DMS53 (cell line): ENCODE data around the gene ZG16.
"Not testable (repeated sequence)": the region's sequence is repeated elsewhere in the genome, so short reads cannot be mapped to it uniquely, and the experiment has no call there.

Experiments used
- DNase-seq: peaks from one replicate; lab custom pipeline; 2025; lab: John Stamatoyannopoulos, UW

Gene ZG16

GRCh38 chr16:29777576-29778350, at the start of gene ZG16:
Gene ZG16 (plus strand): TSS chr16:29778256. CDS start chr16:29779267, 1,011 bp downstream.
- DNase-seq, result peak; percentile 37

DNA sequence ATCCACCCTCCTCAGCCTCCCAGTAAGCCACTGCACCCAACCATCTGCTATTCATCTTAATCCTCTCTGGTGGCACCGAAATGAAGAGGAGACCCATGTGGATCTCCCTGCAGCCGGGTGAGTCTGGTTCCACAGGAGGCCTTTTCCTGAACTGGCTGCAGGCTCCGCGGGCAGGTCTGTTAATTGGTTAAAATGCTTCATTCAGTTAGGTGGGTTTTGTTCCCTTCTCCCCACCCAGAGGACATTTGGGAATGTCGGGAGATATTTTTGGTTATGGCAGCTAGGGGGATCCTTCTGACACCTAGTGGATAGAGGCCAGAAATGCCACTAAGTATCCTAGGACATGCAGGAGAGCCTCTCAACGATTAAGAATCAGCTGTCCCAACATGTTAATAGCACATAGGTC, 48.9 kb upstream of the ZG16 start:
- DNase-seq, result peak; percentile 65

DNA sequence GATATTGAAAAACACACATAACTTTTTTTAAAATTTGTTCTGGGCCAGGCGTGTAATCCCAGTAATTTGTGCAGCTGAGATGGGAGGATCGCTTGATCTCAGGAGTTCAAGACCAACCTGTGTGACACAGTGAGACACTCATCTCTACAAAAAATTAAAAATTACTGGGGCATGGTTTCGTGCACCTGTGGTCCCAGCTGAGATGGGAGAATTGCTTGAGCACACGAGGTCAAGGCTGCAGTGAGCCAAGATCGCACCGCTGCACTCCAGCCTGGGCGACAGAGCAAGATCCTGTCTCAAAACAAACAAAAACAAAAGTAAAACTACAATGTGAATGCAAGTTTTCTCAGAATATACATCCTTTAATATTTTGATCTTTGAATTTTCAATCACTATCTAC, 47.4 kb upstream of the ZG16 start:
- DNase-seq, result no peak

- not testable (repeated sequence) for DNase-seq
Measured at GRCh38 chr16:29731768-29732601, 46.1 kb upstream of the ZG16 start.

DNA sequence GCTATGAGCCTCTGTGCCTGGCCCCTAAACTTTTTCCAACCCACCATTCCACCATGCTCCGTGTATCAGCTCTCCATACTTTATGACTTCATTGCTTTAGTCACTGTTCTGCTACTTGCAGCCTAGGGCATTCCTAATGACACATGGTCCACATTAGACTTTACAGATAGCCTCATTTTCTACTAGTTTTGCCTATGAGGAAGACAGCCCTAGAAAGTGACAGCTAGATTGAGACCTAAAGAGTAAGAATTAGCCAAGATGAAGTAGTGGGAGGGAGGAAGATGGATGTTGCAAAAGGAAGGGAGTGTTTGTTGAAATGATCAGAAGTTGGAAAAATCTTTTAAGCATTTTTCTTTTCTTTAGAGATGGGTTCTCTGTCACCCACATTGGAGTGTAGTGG, 43.3 kb upstream of the ZG16 start:
- DNase-seq, result no peak

GRCh38 chr16:29736112-29736511, 41.9 kb upstream of the ZG16 start:
- no peak for DNase-seq

DNA sequence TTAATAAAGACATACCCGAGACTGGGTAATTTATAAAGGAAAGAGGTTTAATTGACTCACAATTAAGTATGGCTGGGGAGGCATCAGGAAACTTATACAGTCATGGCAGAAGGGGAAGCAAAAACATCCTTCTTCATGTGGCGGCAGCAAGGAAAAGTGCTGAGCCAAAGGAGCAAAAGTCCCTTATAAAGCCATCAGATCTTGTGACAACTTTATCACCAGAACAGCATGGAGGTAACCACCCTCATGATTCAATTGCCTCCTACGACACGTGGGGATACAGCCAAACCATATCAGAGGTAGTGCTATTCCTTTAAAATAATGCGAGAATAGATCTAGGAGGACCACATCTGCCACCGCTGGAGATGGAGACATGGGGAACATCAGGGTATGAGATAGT, 41.3 kb upstream of the ZG16 start:
- DNase-seq, result no peak

DNA sequence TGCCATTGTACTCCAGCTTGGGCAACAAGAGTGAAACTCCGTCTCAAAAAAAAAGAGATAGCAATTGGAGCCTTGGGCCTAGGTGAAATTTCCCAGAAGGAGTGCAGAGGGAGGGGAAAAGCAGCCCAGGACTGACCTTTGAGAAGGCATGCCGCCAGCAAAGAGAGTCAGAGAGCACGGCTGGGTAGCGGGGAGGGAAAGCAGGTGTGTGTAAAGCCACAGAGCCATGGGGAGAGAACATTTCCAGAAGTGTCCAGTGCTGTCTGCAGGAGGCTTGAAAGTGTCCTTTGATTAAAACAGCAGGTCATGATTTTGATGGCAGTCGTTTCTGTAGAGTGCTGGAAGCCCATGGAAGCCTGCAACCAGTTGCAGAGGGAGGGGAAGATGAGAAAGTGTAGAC, 40.3 kb upstream of the ZG16 start:
- no peak for DNase-seq

- no peak for DNase-seq
Measured at GRCh38 chr16:29738514-29738913, 39.5 kb upstream of the ZG16 start.

DNA sequence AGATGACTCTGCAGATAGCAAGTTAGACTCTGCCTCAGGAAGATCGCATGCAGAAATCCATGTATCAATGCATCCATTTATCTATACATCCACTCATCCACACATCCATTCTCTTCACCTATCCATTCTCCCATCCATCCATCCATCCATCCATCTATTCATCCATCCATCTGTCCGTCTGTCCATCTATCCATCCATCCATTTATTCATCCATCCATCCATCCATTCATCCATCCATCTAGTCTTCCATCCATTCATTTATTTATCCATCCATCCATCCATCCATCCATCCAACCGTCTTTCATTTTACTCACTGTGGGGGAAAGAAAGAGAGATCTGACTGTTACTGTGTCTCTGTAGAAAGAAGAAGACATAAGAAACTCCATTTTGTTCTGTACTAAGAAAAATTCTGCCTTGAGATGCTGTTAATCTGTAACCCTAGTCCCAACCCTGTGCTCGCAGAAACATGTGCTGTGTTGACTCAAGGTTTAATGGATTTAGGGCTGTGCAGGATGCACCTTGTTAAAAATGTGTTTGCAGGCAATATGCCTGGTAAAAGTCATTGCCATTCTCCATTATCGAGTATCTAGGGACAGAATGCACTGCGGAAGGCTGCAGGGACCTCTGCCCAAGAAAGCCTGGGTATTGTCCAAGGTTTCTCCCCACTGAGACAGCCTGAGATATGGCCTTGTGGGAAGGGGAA, 38.0 kb upstream of the ZG16 start:
- DNase-seq, result not testable (repeated sequence)

DNA sequence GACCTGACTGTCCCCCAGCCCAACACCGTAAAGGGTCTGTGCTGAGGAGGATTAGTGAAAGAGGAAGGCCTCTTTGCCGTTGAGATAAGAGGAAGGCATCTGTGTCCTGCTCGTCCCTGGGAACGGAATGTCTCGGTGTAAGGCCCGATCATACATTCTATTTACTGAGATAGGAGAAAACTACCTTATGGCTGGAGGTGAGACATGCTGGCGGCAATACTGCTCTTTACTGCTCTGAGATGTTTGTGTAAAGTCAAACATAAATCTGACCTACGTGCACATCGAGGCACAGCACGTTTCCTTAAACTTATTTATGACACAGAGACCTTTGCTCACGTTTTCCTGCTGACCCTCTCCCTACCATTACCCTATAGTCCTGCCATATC, 37.4 kb upstream of the ZG16 start:
- DNase-seq, result not testable (repeated sequence)

GRCh38 chr16:29742683-29743275, 35.3 kb upstream of the ZG16 start:
- DNase-seq, result no peak

DNA sequence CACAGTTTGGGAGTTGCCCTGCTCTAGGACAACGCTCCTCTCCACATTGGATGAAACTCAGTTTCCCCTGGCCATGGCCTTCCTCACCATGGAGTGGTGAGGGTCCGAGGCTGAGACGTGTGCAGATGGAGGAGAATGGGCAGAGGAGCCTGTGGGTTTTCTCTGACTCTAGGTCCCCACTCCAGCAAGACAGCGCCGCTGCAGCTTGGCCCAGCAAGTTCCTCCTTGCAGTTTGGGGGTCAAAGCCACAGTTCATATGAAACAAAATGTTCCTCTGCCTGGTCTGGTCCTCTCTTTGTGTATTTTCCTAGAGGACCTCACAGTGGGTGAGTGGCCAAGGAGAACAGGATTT, 34.6 kb upstream of the ZG16 start:
- no peak for DNase-seq

GRCh38 chr16:29743827-29744531, 34.1 kb upstream of the ZG16 start:
- DNase-seq, result no peak

GRCh38 chr16:29744541-29745101, 33.4 kb upstream of the ZG16 start:
- no peak for DNase-seq

DNA sequence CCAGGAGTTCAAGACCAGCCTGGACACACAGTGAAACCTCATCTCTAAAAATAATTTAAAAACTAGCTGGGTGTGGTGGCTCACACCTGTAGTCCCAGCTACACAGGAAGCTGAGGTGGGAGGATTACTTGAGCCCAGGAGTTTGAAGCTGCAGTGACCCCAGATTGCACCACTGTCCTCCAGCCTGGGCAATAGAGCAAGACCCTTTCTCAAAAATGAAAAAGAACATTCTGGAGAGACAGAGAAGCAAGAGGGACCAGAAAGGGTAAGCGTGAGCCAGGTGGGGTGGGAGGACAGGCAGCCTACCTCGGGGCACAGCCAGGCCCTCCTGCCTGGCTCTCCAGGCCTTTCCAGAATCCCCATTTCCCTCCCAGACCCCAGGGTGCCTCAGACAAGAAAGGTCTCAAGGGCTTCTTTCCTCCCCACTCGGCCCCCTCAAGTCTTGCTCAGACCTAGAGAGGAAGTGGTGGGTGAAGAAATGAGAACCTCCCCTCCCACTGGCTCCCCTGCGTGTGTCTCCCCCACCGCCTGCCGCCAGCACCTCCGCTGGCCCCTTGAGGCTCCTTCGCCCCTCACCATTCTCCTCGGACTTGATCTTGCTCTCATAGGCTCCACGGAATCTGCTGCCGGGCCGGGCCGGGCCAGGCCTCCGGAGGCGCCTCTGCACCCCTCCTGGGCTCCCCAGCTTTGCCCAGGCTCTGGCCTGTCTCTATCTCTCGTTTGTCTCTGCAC, 32.8 kb upstream of the ZG16 start:
- DNase-seq, result no peak

GRCh38 chr16:29745853-29746345, 32.2 kb upstream of the ZG16 start, which contains the start of gene C16orf54:
Gene C16orf54 (minus strand): TSS chr16:29745990. CDS start chr16:29744951, 1,039 bp downstream.
- no peak for DNase-seq

GRCh38 chr16:29746518-29746917, 31.5 kb upstream of the ZG16 start:
- DNase-seq, result not testable (repeated sequence)

GRCh38 chr16:29747947-29748759, 29.9 kb upstream of the ZG16 start:
- no peak for DNase-seq
